ENCODE results near the gene KCND3.

DNA sequence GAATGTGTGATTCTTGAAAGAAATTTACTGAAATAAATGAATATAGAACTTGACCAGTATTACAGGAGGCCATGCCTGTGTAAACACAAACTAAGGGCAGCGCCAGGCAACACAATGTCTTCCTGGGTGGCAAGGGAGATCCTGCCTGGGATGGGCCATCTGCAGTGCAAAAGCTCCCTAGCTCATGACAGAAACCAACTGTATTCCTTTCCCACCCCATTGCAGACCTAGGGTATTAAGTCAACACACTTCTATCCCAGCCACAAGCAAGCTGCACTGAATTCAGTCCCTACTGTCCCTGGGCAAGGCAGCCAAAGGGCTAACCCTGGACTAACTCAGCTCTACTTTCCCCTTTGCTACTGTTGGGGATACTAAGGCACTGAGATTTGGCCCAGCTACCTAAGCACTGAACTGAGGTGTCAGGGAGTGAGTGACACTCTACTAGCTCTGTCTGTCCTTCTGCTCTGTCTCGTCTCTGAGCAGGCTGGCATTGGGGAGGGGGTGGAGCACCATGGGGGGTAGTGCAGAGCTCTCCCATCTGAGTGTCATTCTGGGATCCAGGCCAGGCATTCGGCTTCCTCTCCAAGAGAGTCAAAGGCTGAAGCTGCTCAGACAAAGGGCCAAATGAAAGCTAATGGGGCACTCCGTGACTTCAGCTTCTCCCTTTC is 252.8 kb downstream of the KCND3 start:
- TF ChIP-seq POLR2A (IDR thresholded peaks at IDR 0.05), result no peak
- TF ChIP-seq, protein P1, sequence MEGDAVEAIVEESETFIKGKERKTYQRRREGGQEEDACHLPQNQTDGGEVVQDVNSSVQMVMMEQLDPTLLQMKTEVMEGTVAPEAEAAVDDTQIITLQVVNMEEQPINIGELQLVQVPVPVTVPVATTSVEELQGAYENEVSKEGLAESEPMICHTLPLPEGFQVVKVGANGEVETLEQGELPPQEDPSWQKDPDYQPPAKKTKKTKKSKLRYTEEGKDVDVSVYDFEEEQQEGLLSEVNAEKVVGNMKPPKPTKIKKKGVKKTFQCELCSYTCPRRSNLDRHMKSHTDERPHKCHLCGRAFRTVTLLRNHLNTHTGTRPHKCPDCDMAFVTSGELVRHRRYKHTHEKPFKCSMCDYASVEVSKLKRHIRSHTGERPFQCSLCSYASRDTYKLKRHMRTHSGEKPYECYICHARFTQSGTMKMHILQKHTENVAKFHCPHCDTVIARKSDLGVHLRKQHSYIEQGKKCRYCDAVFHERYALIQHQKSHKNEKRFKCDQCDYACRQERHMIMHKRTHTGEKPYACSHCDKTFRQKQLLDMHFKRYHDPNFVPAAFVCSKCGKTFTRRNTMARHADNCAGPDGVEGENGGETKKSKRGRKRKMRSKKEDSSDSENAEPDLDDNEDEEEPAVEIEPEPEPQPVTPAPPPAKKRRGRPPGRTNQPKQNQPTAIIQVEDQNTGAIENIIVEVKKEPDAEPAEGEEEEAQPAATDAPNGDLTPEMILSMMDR (IDR thresholded peaks at IDR 0.05), result no peak
